SK-N-SH (cell line): ENCODE results near the gene GUCY1A1. TPM values are rescaled to one million over a fixed set of nuclear protein-coding genes. Genes with fewer than 3 reads are reported as not detected.

Source experiments
- CTCF ChIA-PET: fragments of 300-600, 350-600 bp; formaldehyde crosslinking; extraction: SDS; loops from one replicate; lab custom pipeline; 2021; lab: Yijun Ruan, JAX
- POLR2A ChIA-PET: fragments of 350-600 bp; sonication (Branson Sonifier 250); formaldehyde crosslinking; extraction: SDS; loops from one replicate; lab custom pipeline; 2020; ENCODE audit warnings: antibody characterized with exemption, inconsistent platforms; lab: Yijun Ruan, JAX
- DNase-seq: peaks from one replicate; pipeline ENCODE4 v3.0.0; 2012
- H2AFZ ChIP-seq: fragments of 200-600 bp; sonication (generic); 2 replicates; pipeline ENCODE4 v1.8.1; 2016; ENCODE audit warnings: antibody characterized with exemption, mild to moderate bottlenecking, low read depth
- H3F3A ChIP-seq: fragments of 200-600 bp; sonication (generic); replicated peaks from 2 replicates; pipeline ENCODE3; 2016; ENCODE audit warnings: antibody characterized with exemption, mild to moderate bottlenecking; ENCODE audit not compliant: insufficient read depth
- H3K27ac ChIP-seq, 2 experiments: fragments of 200-500 bp in 1 of 2; fragments of 200-600 bp in 1 of 2; sonication (Bioruptor generic) in 1 of 2; sonication (generic), shearing (Covaris generic) in 1 of 2; 2 replicates each; pipeline versions ENCODE4 v1.5.1 to v1.6.1; 2014 to 2016; ENCODE audit warnings: low read depth in 2 of 2, inconsistent platforms in 1 of 2, low read length in 1 of 2, mild to moderate bottlenecking in 1 of 2, mixed read lengths in 1 of 2
- H3K27me3 ChIP-seq: fragments of 200-600 bp; sonication (generic), shearing (Covaris generic); 2 replicates; pipeline ENCODE4 v1.6.1; 2016; ENCODE audit warnings: mixed run types; ENCODE audit not compliant: insufficient read depth
- H3K36me3 ChIP-seq, 2 experiments: fragments of 200-500 bp in 1 of 2; fragments of 200-600 bp in 1 of 2; sonication (Bioruptor generic) in 1 of 2; sonication (generic) in 1 of 2; replicated peaks in 1 of 2; 2 replicates each; pipeline versions ENCODE3 to v1.5.1; 2014 to 2016; ENCODE audit warnings: low read length in 1 of 2, mild to moderate bottlenecking in 1 of 2; ENCODE audit not compliant: insufficient read depth in 2 of 2, control insufficient read depth in 1 of 2
- H3K4me1 ChIP-seq, 2 experiments: fragments of 200-500 bp in 1 of 2; fragments of 200-600 bp in 1 of 2; sonication (Bioruptor generic) in 1 of 2; sonication (generic), shearing (Covaris generic) in 1 of 2; 2 replicates each; pipeline versions ENCODE4 v1.5.1 to v1.6.1; 2014 to 2016; ENCODE audit warnings: low read depth in 1 of 2, low read length in 1 of 2, mixed run types in 1 of 2; ENCODE audit not compliant: insufficient read depth in 2 of 2, control insufficient read depth in 1 of 2
- H3K4me2 ChIP-seq: fragments of 200-600 bp; sonication (generic), shearing (Covaris generic); 2 replicates; pipeline ENCODE4 v1.6.1; 2017; ENCODE audit warnings: mixed run types
- H3K4me3 ChIP-seq, 2 experiments: fragments of 200-500 bp in 1 of 2; fragments of 200-600 bp in 1 of 2; sonication (Bioruptor generic) in 1 of 2; sonication (generic), shearing (Covaris generic) in 1 of 2; 2 replicates each; pipeline versions ENCODE4 v1.5.1 to v1.8.1; 2014 to 2016; ENCODE audit warnings: low read depth in 2 of 2, inconsistent platforms in 1 of 2, low read length in 1 of 2, mild to moderate bottlenecking in 1 of 2, mixed read lengths in 1 of 2, moderate library complexity in 1 of 2
- H3K79me2 ChIP-seq: fragments of 200-600 bp; sonication (generic); 2 replicates; pipeline ENCODE4 v1.8.1; 2017; ENCODE audit warnings: mild to moderate bottlenecking; ENCODE audit not compliant: insufficient read depth
- H3K9ac ChIP-seq: fragments of 200-600 bp; sonication (generic); 2 replicates; pipeline ENCODE4 v1.6.1; 2017; ENCODE audit warnings: mixed run types
- H3K9me2 ChIP-seq: fragments of 200-600 bp; sonication (generic); 2 replicates; pipeline ENCODE4 v1.6.1; 2017; ENCODE audit warnings: mixed run types
- H3K9me3 ChIP-seq: fragments of 200-600 bp; sonication (generic); 2 replicates; pipeline ENCODE4 v1.6.1; 2017; ENCODE audit warnings: mixed run types, mild to moderate bottlenecking, moderate library complexity
- H4K20me1 ChIP-seq: fragments of 200-600 bp; sonication (generic); 2 replicates; pipeline ENCODE4 v1.6.1; 2017; ENCODE audit warnings: mild to moderate bottlenecking, mixed run types; ENCODE audit not compliant: insufficient read depth
- CHD2 ChIP-seq: fragments of 150-350 bp; IDR thresholded peaks from 2 replicates; pipeline ENCODE4 v1.6.1; 2018; ENCODE audit warnings: low read length; ENCODE audit not compliant: partially characterized antibody
- FOSL2 ChIP-seq: IDR thresholded peaks from 2 replicates; pipeline ENCODE4 v1.4.0; 2012; ENCODE audit warnings: low read depth, mild to moderate bottlenecking, moderate library complexity, borderline replicate concordance
- FOXM1 ChIP-seq: IDR thresholded peaks from 2 replicates; pipeline ENCODE4 v1.4.0; 2012; ENCODE audit warnings: low read depth, mild to moderate bottlenecking
- JUND ChIP-seq: IDR thresholded peaks from 2 replicates; pipeline ENCODE4 v1.4.0; 2012
- MXI1 ChIP-seq: IDR thresholded peaks from 2 replicates; pipeline ENCODE4 v1.6.1; 2012; ENCODE audit warnings: mild to moderate bottlenecking, low read depth, low read length, improper control_type of control experiment
- NFIC ChIP-seq: IDR thresholded peaks from 2 replicates; pipeline ENCODE4 v1.4.0; 2012; ENCODE audit warnings: borderline replicate concordance
- NRF1 ChIP-seq: IDR thresholded peaks from 2 replicates; pipeline ENCODE4 v1.6.1; 2012; ENCODE audit warnings: low read depth, mild to moderate bottlenecking, low read length
- PBX3 ChIP-seq: IDR thresholded peaks from 2 replicates; pipeline ENCODE4; 2012
- REST ChIP-seq: IDR thresholded peaks from 2 replicates; pipeline ENCODE4 v1.6.1; 2012; ENCODE audit warnings: mild to moderate bottlenecking, low read depth, low read length, moderate library complexity
- RFX5 ChIP-seq: IDR thresholded peaks from 2 replicates; pipeline ENCODE4 v1.6.1; 2012; ENCODE audit warnings: mild to moderate bottlenecking, improper control_type of control experiment, low read length
- RXRA ChIP-seq: IDR thresholded peaks from 2 replicates; pipeline ENCODE4 v1.4.0; 2012; ENCODE audit warnings: low read depth, mild to moderate bottlenecking, borderline replicate concordance
- TAF1 ChIP-seq: IDR thresholded peaks from 2 replicates; pipeline ENCODE4 v1.6.1; 2012; ENCODE audit warnings: low read depth, mild to moderate bottlenecking, low read length, moderate library complexity, borderline replicate concordance
- USF2 ChIP-seq: fragments of 150-350 bp; IDR thresholded peaks from 2 replicates; pipeline ENCODE4 v1.6.1; 2017; ENCODE audit warnings: antibody characterized with exemption, low read length, low read depth, borderline replicate concordance
- ZBTB33 ChIP-seq: IDR thresholded peaks from 2 replicates; pipeline ENCODE4 v1.4.0; 2012; ENCODE audit warnings: low read depth, borderline replicate concordance
- WGBS: methylation state at CpG from one replicate; pipeline ENCODE4 v1.1.6; 2017; ENCODE audit warnings: low lambda C conversion rate; 5-methylcytosine and 5-hydroxymethylcytosine counted together
- polyA plus RNA-seq, 3 experiments: library from polyadenylated mRNA; depleted of rRNA; stranded (reverse); fragments of >200 nt; gene quantifications; 2 replicates each; pipeline ENCODE4 v1.2.3, GENCODE V29; 2012

GUCY1A1 gene
- polyA plus RNA-seq, 1 of the 3 experiments (the other 2 are of a cell fraction) = 0.03 TPM

GRCh38 chr4:155690044-155690837, 23.6 kb downstream of the GUCY1A1 start:
- WGBS = 74% methylated on average over 3 of the region's 3 CpGs
- POLR2A ChIA-PET = no interaction called here
- H4K20me1 ChIP-seq = no peaks in the 10 kb centered on the region

GRCh38 chr4:155692361-155692760, 25.7 kb downstream of the GUCY1A1 start:
- Histone ChIP-seq H3F3A (no peaks in the 10 kb centered on the region), H3K4me2 (no peak overlapping the region), H3K9ac (no peak overlapping the region), H3K27ac (no peak overlapping the region), H3K9me3 (no peaks in the 10 kb centered on the region), H2AFZ (no peak overlapping the region), H3K4me1 (peaks cover 0 to 2% of the 10 kb centered on the region in 2 experiments; a peak in 1 of 4 replicates), H3K9me2 (no peaks in the 10 kb centered on the region), H3K27me3 (no peaks in the 10 kb centered on the region), H3K36me3 (no peaks in the 10 kb centered on the region), H4K20me1 (no peaks in the 10 kb centered on the region), H3K4me3 (no peak overlapping the region), H3K79me2 (no peaks in the 10 kb centered on the region)
- no peak for TF ChIP-seq CHD2
- TF ChIP-seq RFX5 = no peak
- no peak for TF ChIP-seq JUND
- TF ChIP-seq REST = no peak
- no peak for TF ChIP-seq USF2
- DNase-seq = no peak
- ChIA-PET CTCF (interaction anchor here (1.0 kb wide), 1 partner anchor 16 kb away, joined by 3 read pairs; no protein-coding TSS in a partner anchor), POLR2A (no interaction called here)
- WGBS = 46% methylated on average over 1 of the region's 1 CpG

More at GRCh38 chr4:155690044-155690837, 23.6 kb downstream of the GUCY1A1 start:
- no peaks in the 10 kb centered on the region for H3K27me3 ChIP-seq
- no peaks in the 10 kb centered on the region for H3K9me3 ChIP-seq
- H3F3A ChIP-seq = no peaks in the 10 kb centered on the region
- TF ChIP-seq MXI1 (no peak), RXRA (no peak), NFIC (no peak), FOXM1 (no peak), TAF1 (no peak), FOSL2 (no peak), ZBTB33 (no peak), NRF1 (no peak), PBX3 (no peak)
- H3K9me2 ChIP-seq = no peaks in the 10 kb centered on the region
- H3K79me2 ChIP-seq = no peaks in the 10 kb centered on the region
- H3K9ac ChIP-seq = no peak overlapping the region
- H3K4me2 ChIP-seq = no peak overlapping the region
- H3K4me3 ChIP-seq = no peak overlapping the region
- no peaks in the 10 kb centered on the region for H3K36me3 ChIP-seq
- CTCF ChIA-PET = interaction anchor here (0.8 kb wide), 1 partner anchor 30 kb away, joined by 3 read pairs; no protein-coding TSS in a partner anchor
- H3K27ac ChIP-seq = no peak overlapping the region
- H3K4me1 ChIP-seq = peaks cover 0 to 2% of the 10 kb centered on the region in 2 experiments; a peak in 1 of 4 replicates
- no peak for DNase-seq
- no peak overlapping the region for H2AFZ ChIP-seq
